VCaP (cell line): Measurements from ENCODE around the gene ADAM33.

Experiments
- H3K27ac ChIP-seq: fragments of 450-650 bp; 2 replicates; pipeline ENCODE4 v1.5.1; 2017
- TF ChIP-seq, protein P1 (sequence below): fragments of 450-650 bp; conservative IDR thresholded peaks from 2 replicates; pipeline ENCODE4 v1.5.1; 2017; ENCODE audit warnings: mild to moderate bottlenecking, moderate library complexity

ADAM33 gene

DNA sequence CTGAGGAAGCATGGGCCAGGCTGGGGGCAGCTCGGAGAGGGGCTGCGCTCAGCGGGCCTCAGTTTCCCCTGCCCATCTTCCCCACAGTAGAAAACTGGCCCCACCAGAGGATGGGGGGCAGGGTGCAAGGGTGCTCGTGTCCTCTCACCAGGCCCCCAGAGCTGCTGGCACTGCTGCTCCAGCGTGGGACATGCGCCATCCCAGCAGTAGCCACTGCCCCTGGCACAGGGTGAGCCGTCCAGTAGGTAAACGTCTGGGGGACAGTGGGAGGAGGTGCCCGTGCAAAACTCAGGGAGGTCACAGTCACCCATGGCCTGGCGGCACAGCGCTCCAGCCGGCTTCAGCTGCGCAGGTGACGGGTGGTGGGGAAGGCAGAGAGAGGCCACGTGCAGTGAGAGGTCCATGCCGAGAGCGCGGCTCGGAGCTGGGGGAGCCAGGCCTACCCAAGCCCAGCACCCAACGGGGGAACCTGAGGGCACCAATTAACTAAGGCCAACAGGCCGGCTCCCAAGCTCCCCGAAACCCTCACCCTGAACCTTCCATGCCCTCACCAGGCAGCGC, 9.7 kb downstream of the ADAM33 start:
- TF ChIP-seq, protein P1, sequence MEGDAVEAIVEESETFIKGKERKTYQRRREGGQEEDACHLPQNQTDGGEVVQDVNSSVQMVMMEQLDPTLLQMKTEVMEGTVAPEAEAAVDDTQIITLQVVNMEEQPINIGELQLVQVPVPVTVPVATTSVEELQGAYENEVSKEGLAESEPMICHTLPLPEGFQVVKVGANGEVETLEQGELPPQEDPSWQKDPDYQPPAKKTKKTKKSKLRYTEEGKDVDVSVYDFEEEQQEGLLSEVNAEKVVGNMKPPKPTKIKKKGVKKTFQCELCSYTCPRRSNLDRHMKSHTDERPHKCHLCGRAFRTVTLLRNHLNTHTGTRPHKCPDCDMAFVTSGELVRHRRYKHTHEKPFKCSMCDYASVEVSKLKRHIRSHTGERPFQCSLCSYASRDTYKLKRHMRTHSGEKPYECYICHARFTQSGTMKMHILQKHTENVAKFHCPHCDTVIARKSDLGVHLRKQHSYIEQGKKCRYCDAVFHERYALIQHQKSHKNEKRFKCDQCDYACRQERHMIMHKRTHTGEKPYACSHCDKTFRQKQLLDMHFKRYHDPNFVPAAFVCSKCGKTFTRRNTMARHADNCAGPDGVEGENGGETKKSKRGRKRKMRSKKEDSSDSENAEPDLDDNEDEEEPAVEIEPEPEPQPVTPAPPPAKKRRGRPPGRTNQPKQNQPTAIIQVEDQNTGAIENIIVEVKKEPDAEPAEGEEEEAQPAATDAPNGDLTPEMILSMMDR: no peak
- no peak overlapping the region for H3K27ac ChIP-seq

DNA sequence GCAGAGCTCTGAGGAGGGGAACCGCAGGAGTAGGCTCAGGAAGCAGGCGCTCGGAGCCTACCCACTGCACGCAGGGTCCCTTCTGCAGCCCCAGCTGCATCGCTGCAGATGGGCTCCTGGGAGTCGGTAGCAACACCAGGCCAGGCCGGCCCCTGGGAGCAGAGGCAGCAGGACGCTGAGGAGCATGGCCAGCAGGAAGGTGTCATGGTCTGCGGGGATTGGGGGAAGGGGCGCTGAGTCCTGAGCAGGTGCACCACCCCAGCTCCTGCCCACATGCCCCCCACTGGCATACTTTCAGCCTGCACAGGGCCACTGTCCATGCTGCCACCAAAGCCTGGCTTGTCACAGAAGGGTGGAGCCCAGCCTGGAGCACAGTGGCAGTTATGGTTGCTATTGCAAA, 10.9 kb downstream of the ADAM33 start:
- H3K27ac ChIP-seq: no peak overlapping the region
- TF ChIP-seq, protein P1: no peak

DNA sequence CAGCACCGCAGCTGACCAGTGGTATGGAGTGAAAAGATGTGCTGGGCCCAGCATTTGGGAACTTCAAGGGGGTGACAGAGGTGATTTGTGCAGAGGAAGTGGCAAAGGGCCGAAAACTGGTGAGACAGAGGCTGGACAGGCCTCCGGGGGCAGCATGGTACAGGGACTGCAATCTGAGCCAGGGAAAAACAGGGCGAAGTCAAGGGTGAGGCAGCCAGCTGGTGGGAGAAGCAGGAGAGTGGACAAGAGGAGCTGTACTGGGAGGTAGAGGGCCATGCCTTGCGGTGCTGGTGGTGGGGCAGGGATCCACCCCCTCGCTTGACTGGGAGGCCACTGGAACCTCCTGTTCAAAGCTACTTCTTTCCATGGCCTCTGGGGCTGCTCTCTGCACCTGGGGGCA, 11.3 kb downstream of the ADAM33 start:
- no peak overlapping the region for H3K27ac ChIP-seq
- TF ChIP-seq, protein P1: peak; percentile 66

DNA sequence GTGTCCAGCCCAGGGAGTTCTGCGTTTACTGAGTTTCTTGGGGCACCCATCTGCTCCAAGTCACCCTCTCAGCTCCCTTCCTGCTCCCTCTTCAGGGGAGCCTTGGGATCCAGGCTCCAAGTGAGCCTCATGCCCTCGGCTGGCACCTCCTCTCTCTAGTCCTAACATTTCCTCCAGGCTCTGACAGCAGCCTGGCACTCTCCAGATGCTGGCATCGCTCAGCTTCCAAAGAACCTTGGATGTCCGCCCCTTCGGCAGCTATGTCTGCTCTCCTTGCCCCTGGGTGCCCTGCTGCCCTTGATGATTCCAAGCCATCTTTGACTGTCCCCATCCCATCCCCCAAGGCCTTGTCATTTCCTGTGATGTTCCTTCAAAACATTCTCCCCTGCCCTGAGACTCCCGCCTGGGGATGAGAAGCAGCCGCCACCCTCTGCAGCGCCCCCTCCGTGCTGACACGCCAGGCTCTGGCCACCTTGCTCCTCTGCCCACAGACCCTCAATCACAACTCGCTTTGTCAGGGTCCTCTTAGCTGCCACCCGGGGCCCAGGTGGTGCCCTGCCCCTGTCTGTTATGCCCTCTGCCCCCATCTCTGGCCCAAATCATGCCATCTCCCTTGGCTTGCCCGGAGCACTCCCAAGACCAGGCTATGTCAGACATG, 12.0 kb downstream of the ADAM33 start:
- H3K27ac ChIP-seq: no peak overlapping the region
- TF ChIP-seq, protein P1: no peak

GRCh38 chr20:3667434-3668037, 14.3 kb downstream of the ADAM33 start:
- TF ChIP-seq, protein P1: no peak
- H3K27ac ChIP-seq: no peak overlapping the region

GRCh38 chr20:3663858-3664257, 18.0 kb downstream of the ADAM33 start:
- TF ChIP-seq, protein P1: no peak
- no peak overlapping the region for H3K27ac ChIP-seq

GRCh38 chr20:3663031-3663701, 18.6 kb downstream of the ADAM33 start, which contains the start of gene GFRA4:
Gene GFRA4 (minus strand): TSS chr20:3663399. CDS start chr20:3663399, 0 bp downstream.
- no peak within 1 kb of the TSS for H3K27ac ChIP-seq
- TF ChIP-seq, protein P1: no peak
